ENCODE results near the gene LLGL1.
"Not testable (repeated sequence)": the region's sequence is repeated elsewhere in the genome, so short reads cannot be mapped to it uniquely, and the experiment has no call there.

Gene LLGL1

GRCh38 chr17:18201108-18201507, 24.3 kb upstream of the LLGL1 start:
- H3K27ac Mint-ChIP-seq (ENCODE audit: low read depth), result peak overlapping the region; percentile 11

GRCh38 chr17:18203308-18203707, 22.1 kb upstream of the LLGL1 start:
- no peak for ATAC-seq (replicated peaks; ENCODE audit: extremely low read depth, poor library complexity, severe bottlenecking)
- Mint-ChIP-seq H3K27me3 (no peaks in the 10 kb centered on the region), H3K4me3 (no peak overlapping the region), H3K9me3 (no peaks in the 10 kb centered on the region), H3K4me1 (peaks cover 40% of the 10 kb centered on the region), H3K27ac (ENCODE audit: low read depth) (no peak overlapping the region), H3K36me3 (ENCODE audit: insufficient read depth) (peaks cover 42% of the 10 kb centered on the region)
- no peak for DNase-seq (ENCODE audit: low spot score in 2 of 2)

More at GRCh38 chr17:18201108-18201507, 24.3 kb upstream of the LLGL1 start:
- Mint-ChIP-seq H3K4me1 (peaks cover 62% of the 10 kb centered on the region), H3K4me3 (no peak overlapping the region), H3K36me3 (ENCODE audit: insufficient read depth) (peaks cover 47% of the 10 kb centered on the region), H3K9me3 (no peaks in the 10 kb centered on the region), H3K27me3 (no peaks in the 10 kb centered on the region)
- DNase-seq (ENCODE audit: low spot score in 2 of 2), result no peak
- ATAC-seq (replicated peaks; ENCODE audit: extremely low read depth, poor library complexity, severe bottlenecking), result no peak

- no peak overlapping the region for H3K27ac Mint-ChIP-seq (ENCODE audit: low read depth)
- ATAC-seq (replicated peaks; ENCODE audit: extremely low read depth, poor library complexity, severe bottlenecking) (no peak), DNase-seq (ENCODE audit: low spot score in 2 of 2) (no peak)
- no peaks in the 10 kb centered on the region for H3K27me3 Mint-ChIP-seq
- H3K4me1 Mint-ChIP-seq, result peaks cover 15% of the 10 kb centered on the region
- peaks cover 55% of the 10 kb centered on the region for H3K36me3 Mint-ChIP-seq (ENCODE audit: insufficient read depth)
- no peaks in the 10 kb centered on the region for H3K9me3 Mint-ChIP-seq
- no peak overlapping the region for H3K4me3 Mint-ChIP-seq
Measured at GRCh38 chr17:18205861-18206260, 19.6 kb upstream of the LLGL1 start.

- ATAC-seq (replicated peaks; ENCODE audit: extremely low read depth, poor library complexity, severe bottlenecking) (no peak), DNase-seq (ENCODE audit: low spot score in 2 of 2) (no peak)
- H3K4me1 Mint-ChIP-seq, result peaks cover 6% of the 10 kb centered on the region
- H3K27me3 Mint-ChIP-seq, result no peaks in the 10 kb centered on the region
- H3K4me3 Mint-ChIP-seq, result no peak overlapping the region
- H3K9me3 Mint-ChIP-seq, result no peaks in the 10 kb centered on the region
- no peak overlapping the region for H3K27ac Mint-ChIP-seq (ENCODE audit: low read depth)
- H3K36me3 Mint-ChIP-seq (ENCODE audit: insufficient read depth), result peaks cover 54% of the 10 kb centered on the region
Measured at GRCh38 chr17:18206962-18207361, 18.5 kb upstream of the LLGL1 start.

GRCh38 chr17:18208092-18208491, 17.3 kb upstream of the LLGL1 start:
- DNase-seq (ENCODE audit: low spot score in 2 of 2) (no peak), ATAC-seq (replicated peaks; ENCODE audit: extremely low read depth, poor library complexity, severe bottlenecking) (no peak)
- Mint-ChIP-seq H3K27ac (ENCODE audit: low read depth) (peak overlapping the region; percentile 59), H3K4me1 (peaks cover 5% of the 10 kb centered on the region), H3K4me3 (no peak overlapping the region), H3K27me3 (no peaks in the 10 kb centered on the region), H3K9me3 (no peaks in the 10 kb centered on the region), H3K36me3 (ENCODE audit: insufficient read depth) (peaks cover 51% of the 10 kb centered on the region)

DNA sequence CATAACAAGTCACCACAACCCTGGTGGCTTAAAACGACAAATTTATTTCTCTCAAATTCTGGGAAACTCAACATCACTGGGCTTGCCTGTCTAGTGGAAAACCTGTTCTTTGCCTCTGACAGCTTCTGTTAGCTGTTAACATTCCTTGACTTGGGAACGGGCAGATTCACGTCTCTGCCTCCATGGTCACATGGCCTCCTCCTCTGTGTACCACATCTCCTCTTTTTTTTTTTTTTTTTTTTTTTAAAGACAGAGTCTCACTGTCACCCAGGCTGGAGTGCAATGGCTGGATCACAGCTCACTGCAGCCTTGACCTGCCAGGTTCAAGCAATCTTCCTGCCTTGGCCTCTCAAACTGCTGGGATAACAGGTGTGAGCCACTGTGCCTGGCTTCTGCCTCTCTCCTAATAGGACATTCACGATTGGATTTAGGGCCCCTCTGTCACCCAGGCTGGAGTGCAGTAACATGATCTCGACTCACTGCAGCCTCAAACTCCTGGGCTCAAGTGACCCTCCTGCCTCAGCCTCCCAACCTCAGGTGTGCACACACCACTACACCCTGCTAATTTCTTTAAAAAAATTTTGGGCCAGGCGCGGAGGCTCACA, 11.7 kb upstream of the LLGL1 start:
- no peak for DNase-seq (ENCODE audit: low spot score in 2 of 2)
- no peak overlapping the region for H3K27ac Mint-ChIP-seq (ENCODE audit: low read depth)
- ATAC-seq (replicated peaks; ENCODE audit: extremely low read depth, poor library complexity, severe bottlenecking), result no peak
- peaks cover 25% of the 10 kb centered on the region for H3K36me3 Mint-ChIP-seq (ENCODE audit: insufficient read depth)
- no peaks in the 10 kb centered on the region for H3K9me3 Mint-ChIP-seq
- H3K27me3 Mint-ChIP-seq, result no peaks in the 10 kb centered on the region
- H3K4me1 Mint-ChIP-seq, result peaks cover 12% of the 10 kb centered on the region
- no peak overlapping the region for H3K4me3 Mint-ChIP-seq

DNA sequence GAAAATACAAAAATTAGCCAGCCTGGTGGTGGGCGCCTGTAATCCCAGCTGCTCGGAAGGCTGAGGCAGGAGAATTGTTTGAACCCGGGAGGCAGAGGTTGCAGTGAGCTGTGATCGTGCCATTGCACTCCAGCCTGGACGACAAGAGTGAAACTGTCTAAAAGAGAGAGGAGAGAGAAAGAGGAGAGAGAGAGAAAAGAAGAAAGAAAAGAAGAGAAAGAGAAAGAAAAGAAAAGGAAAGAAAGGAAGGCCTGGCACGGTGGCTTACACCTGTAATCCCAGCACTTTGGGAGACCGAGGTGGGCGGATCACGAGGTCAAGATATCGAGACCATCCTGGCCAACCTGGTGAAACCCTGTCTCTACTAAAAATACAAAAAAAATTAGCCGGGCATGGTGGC, 8.5 kb upstream of the LLGL1 start:
- H3K36me3 Mint-ChIP-seq (ENCODE audit: insufficient read depth); H3K9me3 Mint-ChIP-seq; H3K4me3 Mint-ChIP-seq; DNase-seq (ENCODE audit: low spot score in 2 of 2); H3K27me3 Mint-ChIP-seq; ATAC-seq (replicated peaks; ENCODE audit: extremely low read depth, poor library complexity, severe bottlenecking): not testable (repeated sequence)
- Mint-ChIP-seq H3K27ac (ENCODE audit: low read depth) (peak overlapping the region; percentile 55), H3K4me1 (peaks cover 12% of the 10 kb centered on the region)

- Mint-ChIP-seq H3K27me3 (no peaks in the 10 kb centered on the region), H3K9me3 (no peaks in the 10 kb centered on the region), H3K4me1 (peaks cover 12% of the 10 kb centered on the region), H3K36me3 (ENCODE audit: insufficient read depth) (peaks cover 4% of the 10 kb centered on the region), H3K4me3 (no peak overlapping the region), H3K27ac (ENCODE audit: low read depth) (peak overlapping the region; percentile 20)
- peak; percentile 65 for ATAC-seq (replicated peaks; ENCODE audit: extremely low read depth, poor library complexity, severe bottlenecking)
- peak; percentile 42 to 64 for DNase-seq (ENCODE audit: low spot score in 2 of 2)
Measured at GRCh38 chr17:18217412-18218015, 7.9 kb upstream of the LLGL1 start.

- ATAC-seq (replicated peaks; ENCODE audit: extremely low read depth, poor library complexity, severe bottlenecking), result no peak
- Mint-ChIP-seq H3K36me3 (ENCODE audit: insufficient read depth) (peaks cover 1% of the 10 kb centered on the region), H3K27me3 (no peaks in the 10 kb centered on the region)
Measured at GRCh38 chr17:18218756-18219415, 6.5 kb upstream of the LLGL1 start.

GRCh38 chr17:18224053-18224386, 1.4 kb upstream of the LLGL1 start:
- H3K4me1 Mint-ChIP-seq, result peaks cover 33% of the 10 kb centered on the region
- no peak overlapping the region for H3K27ac Mint-ChIP-seq (ENCODE audit: low read depth)

More at GRCh38 chr17:18218756-18219415, 6.5 kb upstream of the LLGL1 start:
- H3K4me1 Mint-ChIP-seq, result peaks cover 12% of the 10 kb centered on the region
- DNase-seq (ENCODE audit: low spot score in 2 of 2), result no peak
- H3K4me3 Mint-ChIP-seq, result no peak overlapping the region
- H3K27ac Mint-ChIP-seq (ENCODE audit: low read depth), result no peak overlapping the region
- H3K9me3 Mint-ChIP-seq, result no peaks in the 10 kb centered on the region

DNA sequence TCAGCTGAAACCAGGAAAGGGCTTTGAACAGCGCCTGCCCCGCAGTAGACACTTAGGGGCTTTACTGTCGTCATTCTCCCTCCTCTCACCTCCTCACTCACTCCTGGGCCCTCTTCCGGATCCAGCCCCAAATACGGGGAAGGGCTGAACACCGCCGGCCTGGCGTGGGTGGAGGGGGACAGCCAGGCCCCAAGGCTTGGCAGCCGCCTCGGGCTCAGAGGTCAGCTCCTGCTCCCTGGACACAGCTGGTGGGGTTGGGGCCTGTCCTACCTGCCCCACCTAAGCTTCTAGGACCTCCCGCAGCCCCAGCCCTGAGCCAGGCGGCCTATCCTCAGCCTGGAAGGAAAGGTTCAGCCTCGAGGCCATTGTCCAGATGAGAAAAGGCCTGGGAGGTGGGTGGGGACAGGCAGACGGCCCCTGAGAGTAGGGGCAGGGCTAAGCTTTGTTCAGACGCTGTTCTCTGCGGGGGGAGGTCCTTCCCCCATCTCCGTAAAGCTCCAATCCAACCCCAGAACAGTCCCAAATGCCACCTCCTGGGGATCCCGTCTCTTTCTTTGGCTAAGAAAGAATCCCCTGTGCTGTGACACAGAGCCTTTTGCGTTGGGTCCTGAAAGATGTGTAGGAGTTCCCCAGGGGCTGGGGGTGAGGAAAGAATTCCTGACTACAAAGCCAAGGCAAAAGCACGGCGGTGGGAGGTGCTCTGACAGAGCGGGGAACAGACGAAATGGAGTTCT, 881 bp upstream of the LLGL1 start:
- ATAC-seq (replicated peaks; ENCODE audit: extremely low read depth, poor library complexity, severe bottlenecking) (no peak), DNase-seq (ENCODE audit: low spot score in 2 of 2) (no peak)
- H3K9me3 Mint-ChIP-seq, result no peaks in the 10 kb centered on the region
- H3K27ac Mint-ChIP-seq (ENCODE audit: low read depth), result peak overlapping the region; percentile 22
- no peaks in the 10 kb centered on the region for H3K27me3 Mint-ChIP-seq
- peaks cover 7% of the 10 kb centered on the region for H3K36me3 Mint-ChIP-seq (ENCODE audit: insufficient read depth)
- H3K4me1 Mint-ChIP-seq, result peaks cover 34% of the 10 kb centered on the region
- peak overlapping the region; percentile 89 for H3K4me3 Mint-ChIP-seq

More at GRCh38 chr17:18224053-18224386, 1.4 kb upstream of the LLGL1 start:
- ATAC-seq (replicated peaks; ENCODE audit: extremely low read depth, poor library complexity, severe bottlenecking), result no peak
- Mint-ChIP-seq H3K36me3 (ENCODE audit: insufficient read depth) (peaks cover 7% of the 10 kb centered on the region), H3K27me3 (no peaks in the 10 kb centered on the region), H3K9me3 (no peaks in the 10 kb centered on the region), H3K4me3 (no peak overlapping the region)
- no peak for DNase-seq (ENCODE audit: low spot score in 2 of 2)

DNA sequence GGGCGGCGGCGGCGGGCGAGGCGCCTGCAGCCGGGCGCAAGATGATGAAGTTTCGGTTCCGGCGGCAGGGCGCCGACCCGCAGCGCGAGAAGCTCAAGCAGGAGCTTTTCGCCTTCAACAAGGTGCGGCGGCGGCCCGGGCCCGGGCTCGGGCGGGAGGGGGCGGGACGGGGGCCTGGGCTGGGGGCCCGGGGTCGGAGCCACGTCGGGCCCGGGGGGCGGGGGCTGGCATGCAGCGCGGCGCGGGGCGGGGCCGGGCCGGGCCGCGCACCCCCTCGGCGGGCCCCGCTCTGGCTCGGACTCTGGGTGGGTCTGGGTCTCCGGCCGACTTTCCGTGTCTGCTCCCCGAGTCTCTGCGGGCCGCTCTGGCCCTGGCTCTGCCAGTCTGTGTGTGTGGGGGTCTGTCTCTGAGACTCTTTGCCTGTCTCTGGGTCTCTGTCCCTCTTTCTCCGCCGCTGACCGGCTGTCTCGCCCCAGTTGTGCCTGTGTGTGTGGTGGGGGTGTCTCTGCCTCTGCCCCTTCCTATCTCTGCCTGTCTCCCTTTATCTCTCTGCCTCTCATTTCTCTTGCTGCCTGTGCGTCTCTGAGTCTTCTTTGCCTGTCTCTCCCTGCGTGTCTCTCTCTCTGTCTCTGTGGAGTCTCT, 328 bp downstream of the LLGL1 start:
- DNase-seq (ENCODE audit: low spot score in 2 of 2) (no peak), ATAC-seq (replicated peaks; ENCODE audit: extremely low read depth, poor library complexity, severe bottlenecking) (peak; percentile 6)
- H3K27ac Mint-ChIP-seq (ENCODE audit: low read depth), result peak overlapping the region; percentile 88
- H3K9me3 Mint-ChIP-seq, result no peaks in the 10 kb centered on the region
- H3K4me1 Mint-ChIP-seq, result peaks cover 39% of the 10 kb centered on the region
- H3K36me3 Mint-ChIP-seq (ENCODE audit: insufficient read depth), result peaks cover 7% of the 10 kb centered on the region
- no peaks in the 10 kb centered on the region for H3K27me3 Mint-ChIP-seq
- peak overlapping the region; percentile 89 for H3K4me3 Mint-ChIP-seq

Data from central memory CD8-positive, alpha-beta T cell (primary cell).